GM12878 (cell line): ENCODE measurements around the gene MPV17L. TPM values are rescaled to one million over a fixed set of nuclear protein-coding genes. Genes with fewer than 3 reads are reported as not detected.
"Not testable (repeated sequence)": the region's sequence is repeated elsewhere in the genome, so short reads cannot be mapped to it uniquely, and the experiment has no call there.

Experiments used
- ATAC-seq: fragments of 200-7000 bp; cut with Tn5 transposase; 3 replicates; pipeline ENCODE4 v1.9.1; 2020; ENCODE audit warnings: mild to moderate bottlenecking, moderate library complexity
- BruUV-seq: library from RNA; stranded (reverse); fragments of 400-500 nt; replicated peaks from 2 replicates; lab custom pipeline; 2021; lab: Mats Ljungman, UMichigan
- CTCF ChIA-PET: fragments of 300-600 bp; sonication (Branson Sonifier 250); formaldehyde crosslinking; extraction: SDS; loops from one replicate; lab custom pipeline; 2021; ENCODE audit warnings: inconsistent platforms; lab: Yijun Ruan, JAX
- POLR2A ChIA-PET: fragments of 350-600 bp; formaldehyde crosslinking; extraction: SDS; loops from one replicate; lab custom pipeline; 2021; ENCODE audit warnings: inconsistent platforms; lab: Charles Lee
- RAD21 ChIA-PET: fragments of 300-600 bp; sonication (Branson Sonifier 250); formaldehyde crosslinking; loops from one replicate; lab custom pipeline; 2023; ENCODE audit warnings: antibody characterized with exemption; ENCODE audit not compliant: unreplicated experiment; lab: Charles Lee
- SMC1A ChIA-PET: fragments of 300-600 bp; sonication (Branson Sonifier 250); formaldehyde crosslinking; loops from one replicate; lab custom pipeline; 2023; ENCODE audit not compliant: unreplicated experiment, uncharacterized antibody; lab: Charles Lee
- DNase-seq: peaks from one replicate; pipeline ENCODE4 v3.0.0-alpha.2; 2011; ENCODE audit warnings: low read depth, low spot score
- FAIRE-seq: peaks from 3 replicates; lab custom pipeline; 2011; peaks lifted over from hg19 to GRCh38; lab: Jason Lieb, UNC
- H2AFZ ChIP-seq: 2 replicates; pipeline ENCODE4 v1.6.0; 2011; ENCODE audit warnings: low read depth, low read length, control low read depth; ENCODE audit not compliant: control insufficient read depth
- H3K27ac ChIP-seq: 2 replicates; pipeline ENCODE4 v1.5.1; 2011; ENCODE audit warnings: control low read depth; ENCODE audit not compliant: control insufficient read depth, insufficient read depth
- H3K27me3 ChIP-seq, 2 experiments: replicated peaks in 1 of 2; 2 replicates each; pipeline versions ENCODE4 v1.6.0 to v1.6.1; 2011; ENCODE audit warnings: low read length in 1 of 2; ENCODE audit not compliant: control insufficient read depth in 2 of 2, insufficient read depth in 2 of 2
- H3K36me3 ChIP-seq, 2 experiments: 2 replicates each; pipeline ENCODE4 v1.5.1; 2011; ENCODE audit warnings: low read length in 1 of 2; ENCODE audit not compliant: control insufficient read depth in 2 of 2, insufficient read depth in 2 of 2
- H3K4me1 ChIP-seq: 2 replicates; pipeline ENCODE4 v1.6.1; 2011; ENCODE audit warnings: mild to moderate bottlenecking, low read length, moderate library complexity, mixed read lengths; ENCODE audit not compliant: control insufficient read depth, insufficient read depth
- H3K4me2 ChIP-seq: 2 replicates; pipeline ENCODE4 v1.6.0; 2011; ENCODE audit warnings: control low read depth; ENCODE audit not compliant: control insufficient read depth, insufficient read depth
- H3K4me3 ChIP-seq: fragments of 200-600 bp; sonication (generic); 2 replicates; pipeline ENCODE4 v1.5.1; 2016
- H3K79me2 ChIP-seq: 2 replicates; pipeline ENCODE4 v1.6.0; 2011; ENCODE audit warnings: low read length; ENCODE audit not compliant: control insufficient read depth, insufficient read depth
- H3K9ac ChIP-seq: 2 replicates; pipeline ENCODE4 v1.8.0; 2011; ENCODE audit warnings: low read length, control low read depth, mixed read lengths; ENCODE audit not compliant: control insufficient read depth, insufficient read depth
- H3K9me3 ChIP-seq: replicated peaks from 3 replicates; pipeline ENCODE4 v1.5.1; 2011; ENCODE audit warnings: mild to moderate bottlenecking, low read length; ENCODE audit not compliant: control insufficient read depth, insufficient read depth
- H4K20me1 ChIP-seq: 2 replicates; pipeline ENCODE4 v1.6.0; 2011; ENCODE audit not compliant: control insufficient read depth, insufficient read depth
- IKZF2 ChIP-seq, 2 experiments: fragments of 450-650 bp; IDR thresholded peaks; 2 replicates each; pipeline ENCODE4 v1.6.1; 2017; ENCODE audit warnings: mild to moderate bottlenecking in 2 of 2, moderate library complexity in 2 of 2
- MTA2 ChIP-seq: fragments of 450-650 bp; IDR thresholded peaks from 2 replicates; pipeline ENCODE4 v1.6.1; 2016; ENCODE audit warnings: low read depth, mild to moderate bottlenecking, moderate library complexity
- WGBS: methylation state at CpG from one replicate; pipeline ENCODE4 v1.1.6; 2016; ENCODE audit warnings: low lambda C conversion rate; ENCODE audit not compliant: insufficient replicate concordance, insufficient coverage; ENCODE audit errors: missing lambda C conversion rate; 5-methylcytosine and 5-hydroxymethylcytosine counted together
- in situ Hi-C: fragments of 300-500 bp; cut with MboI; formaldehyde crosslinking; loops from 9 replicates; pipeline ENCODE4 v1.14.3; 2018; ENCODE audit warnings: mixed read lengths
- intact Hi-C: fragments of 100-400 bp; cut with micrococcal nuclease; formaldehyde crosslinking; loops from one replicate; pipeline ENCODE4 v1.14.2; 2022; ENCODE audit not compliant: unreplicated experiment
- polyA plus RNA-seq, 11 experiments: library from polyadenylated mRNA; depleted of rRNA in 4 of 11; unstranded in 6 of 11; stranded (reverse) in 5 of 11; fragments of >200 nt; fragmentation: Nextera tagmentation in 4 of 11; fragmentation: Illumina TruSeq in 1 of 11; extraction: Ambion mirVana in 4 of 11; extraction: Trizol in 1 of 11; gene quantifications; 1 replicate in 1 of 11; 2 replicates in 10 of 11; pipeline versions ENCODE4 v1.2.1 to v1.2.3, GENCODE V29; 2011 to 2016; ENCODE audit warnings: inconsistent platforms in 2 of 11, missing spikeins in 2 of 11, low read depth in 1 of 11
- total RNA-seq, 4 experiments: library from RNA; depleted of rRNA in 3 of 4; stranded (reverse); fragments of >200 nt in 3 of 4; fragmentation: Illumina TruSeq in 1 of 4; extraction: Trizol in 1 of 4; gene quantifications; 2 replicates each; pipeline versions ENCODE4 v1.2.1 to v1.2.3, GENCODE V29; 2013 to 2021

Gene MPV17L
- total and polyA plus RNA-seq, 10 of the 15 experiments (the other 5 are each of a cell fraction or from before 2014, with no cell fraction given): 0.02 to 0.10 (median 0.05) TPM; not detected in 5

DNA sequence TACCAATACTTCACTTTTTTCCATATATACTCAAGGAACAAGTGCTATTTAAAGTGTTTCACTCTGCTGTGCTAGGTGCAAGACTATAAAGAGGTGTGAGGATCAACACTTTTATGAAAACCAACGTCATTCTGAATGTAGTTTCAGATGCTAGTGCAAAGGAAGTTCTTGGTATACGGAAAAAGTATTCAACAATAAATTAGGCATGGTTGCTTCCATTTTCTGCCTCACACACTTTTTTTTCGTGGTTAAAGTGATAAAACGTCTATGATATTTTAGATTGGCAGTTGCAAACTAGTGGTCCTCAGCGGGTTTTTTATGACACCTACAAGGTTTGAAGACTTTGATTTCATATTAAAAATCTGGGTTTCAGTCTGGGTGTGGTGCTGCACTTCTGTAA lies 5.6 kb upstream of the MPV17L start:
- RAD21 ChIA-PET, DNase-seq, H3K36me3 ChIP-seq, H3K4me1 ChIP-seq, BruUV-seq, H3K4me3 ChIP-seq, H3K9ac ChIP-seq, H4K20me1 ChIP-seq, POLR2A ChIA-PET, CTCF ChIA-PET, H3K4me2 ChIP-seq, FAIRE-seq, H2AFZ ChIP-seq, intact Hi-C loops, SMC1A ChIA-PET, H3K27me3 ChIP-seq, H3K27ac ChIP-seq, ATAC-seq, H3K79me2 ChIP-seq, in situ Hi-C loops, H3K9me3 ChIP-seq: not testable (repeated sequence)
- peak in 1 of 2 experiments; percentile 9; a peak in 1 of 4 replicates for TF ChIP-seq IKZF2 (IDR thresholded peaks at IDR 0.05)
- TF ChIP-seq MTA2: 0 out of 2 replicates have a peak, but pooled peaks have one; percentile 30
- WGBS: 27% methylated on average over 5 of the region's 5 CpGs

GRCh38 chr16:15393025-15393424 lies 2.5 kb upstream of the MPV17L start:
- H3K4me3 ChIP-seq, H3K27ac ChIP-seq, H3K9me3 ChIP-seq, H2AFZ ChIP-seq, POLR2A ChIA-PET, SMC1A ChIA-PET, H3K4me1 ChIP-seq, in situ Hi-C loops, H3K79me2 ChIP-seq, DNase-seq, RAD21 ChIA-PET, BruUV-seq, H4K20me1 ChIP-seq, CTCF ChIA-PET, FAIRE-seq, H3K9ac ChIP-seq, intact Hi-C loops, H3K36me3 ChIP-seq, H3K27me3 ChIP-seq, H3K4me2 ChIP-seq, ATAC-seq: not testable (repeated sequence)
- 48% methylated on average over 8 of the region's 8 CpGs for WGBS

DNA sequence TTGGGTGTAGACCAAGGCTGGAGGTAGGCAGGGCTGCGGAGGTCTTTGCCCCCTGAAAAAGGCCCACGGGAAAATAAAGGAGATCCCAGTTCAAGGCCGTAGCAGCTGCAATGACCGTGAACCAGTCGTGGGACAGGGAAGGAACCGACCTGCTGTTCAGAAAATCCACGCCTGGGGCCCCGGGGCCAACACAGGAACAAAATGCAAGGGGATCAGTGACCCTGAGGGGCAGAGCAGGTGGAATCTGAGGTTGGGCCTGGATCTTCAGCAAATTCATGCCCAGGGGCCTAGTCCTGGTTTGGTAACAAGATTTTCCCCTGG lies 915 bp downstream of the MPV17L start:
- H3K9me3 ChIP-seq, H3K79me2 ChIP-seq, H3K27me3 ChIP-seq, POLR2A ChIA-PET, H3K27ac ChIP-seq, H4K20me1 ChIP-seq, DNase-seq, RAD21 ChIA-PET, H3K9ac ChIP-seq, H3K4me2 ChIP-seq, H3K4me3 ChIP-seq, intact Hi-C loops, SMC1A ChIA-PET, H2AFZ ChIP-seq, in situ Hi-C loops, CTCF ChIA-PET, H3K36me3 ChIP-seq, H3K4me1 ChIP-seq, FAIRE-seq, BruUV-seq, ATAC-seq: not testable (repeated sequence)
- 75% methylated on average over 5 of the region's 8 CpGs for WGBS
